ENCODE results near the gene ACTL7B.

ACTL7B gene

GRCh38 chr9:108815156-108815555, 40.6 kb downstream of the ACTL7B start:
- in situ Hi-C loops (cut with HindIII; ENCODE audit: low pct_ligation_motif_present, low pct_unique_long_range_greater_than_20kb, low sequenced_read_pairs), result no loop called here

GRCh38 chr9:108813951-108814601, 41.7 kb downstream of the ACTL7B start:
- peak; percentile 51 for DNase-seq

More at GRCh38 chr9:108815156-108815555, 40.6 kb downstream of the ACTL7B start:
- DNase-seq, result no peak

GRCh38 chr9:108812396-108813025, 43.3 kb downstream of the ACTL7B start:
- DNase-seq, result no peak
- in situ Hi-C loops (cut with HindIII; ENCODE audit: low pct_ligation_motif_present, low pct_unique_long_range_greater_than_20kb, low sequenced_read_pairs), result no loop called here

More at GRCh38 chr9:108813951-108814601, 41.7 kb downstream of the ACTL7B start:
- in situ Hi-C loops (cut with HindIII; ENCODE audit: low pct_ligation_motif_present, low pct_unique_long_range_greater_than_20kb, low sequenced_read_pairs), result no loop called here

GRCh38 chr9:108811944-108812343, 43.8 kb downstream of the ACTL7B start:
- no peak for DNase-seq
- in situ Hi-C loops (cut with HindIII; ENCODE audit: low pct_ligation_motif_present, low pct_unique_long_range_greater_than_20kb, low sequenced_read_pairs), result no loop called here

- DNase-seq, result no peak
- in situ Hi-C loops (cut with HindIII; ENCODE audit: low pct_ligation_motif_present, low pct_unique_long_range_greater_than_20kb, low sequenced_read_pairs), result no loop called here
Observed at GRCh38 chr9:108809269-108809668, 46.5 kb downstream of the ACTL7B start.
